ENCODE results near the gene TOB2. TPM values are rescaled to one million over a fixed set of nuclear protein-coding genes. Genes with fewer than 3 reads are reported as not detected.

TOB2 gene
- total and polyA plus RNA-seq, 8 donors: 38.9 to 62.6 (median 48.3) TPM

- Histone ChIP-seq H3K9me3 (no peaks in the 10 kb centered on the region), H3K27me3 (no peaks in the 10 kb centered on the region), H3K4me3 (peak overlapping the region; percentile 95 to 98), H3K4me1 (peaks cover 7 to 19% of the 10 kb centered on the region in 2 donors), H3K27ac (peak overlapping the region; percentile 99), H3K36me3 (peaks cover 0 to 7% of the 10 kb centered on the region in 2 donors)
- DNase-seq (peak; percentile 65 to 90 (median 81)), ATAC-seq (peak; percentile 38)
- intact Hi-C loops (cut with DNase I): no loop called here
- no peak for TF ChIP-seq CTCF (IDR thresholded peaks at IDR 0.05)
Measured at GRCh38 chr22:41447435-41448188, 1.0 kb upstream of the TOB2 start.

GRCh38 chr22:41446057-41446501 lies 522 bp downstream of the TOB2 start:
- Histone ChIP-seq H3K27me3 (no peaks in the 10 kb centered on the region), H3K9me3 (no peaks in the 10 kb centered on the region), H3K4me1 (peaks cover 7 to 31% of the 10 kb centered on the region in 2 donors), H3K27ac (peak overlapping the region; percentile 99), H3K36me3 (peaks cover 0 to 14% of the 10 kb centered on the region in 2 donors), H3K4me3 (peak overlapping the region; percentile 95 to 98)
- ATAC-seq (no peak), DNase-seq (peak in 3 of 4 donors; percentile 23 to 88 (median 46))
- no peak for TF ChIP-seq CTCF (IDR thresholded peaks at IDR 0.05)
- intact Hi-C loops (cut with DNase I): no loop called here

GRCh38 chr22:41445129-41446056 lies 1.2 kb downstream of the TOB2 start:
- Histone ChIP-seq H3K9me3 (no peaks in the 10 kb centered on the region), H3K4me3 (peak overlapping the region; percentile 95 to 98), H3K27ac (peak overlapping the region; percentile 99), H3K36me3 (peaks cover 0 to 21% of the 10 kb centered on the region in 2 donors), H3K27me3 (no peaks in the 10 kb centered on the region), H3K4me1 (peaks cover 7 to 31% of the 10 kb centered on the region in 2 donors)
- no peak for ATAC-seq
- DNase-seq: peak in 2 of 4 donors; percentile 21 to 28
- intact Hi-C loops (cut with DNase I): no loop called here
- TF ChIP-seq CTCF (IDR thresholded peaks at IDR 0.05): no peak

GRCh38 chr22:41444360-41445128 lies 2.1 kb downstream of the TOB2 start:
- intact Hi-C loops (cut with DNase I): no loop called here
- TF ChIP-seq CTCF (IDR thresholded peaks at IDR 0.05): no peak
- no peaks in the 10 kb centered on the region for H3K9me3 ChIP-seq
- DNase-seq: peak; percentile 95 to 99 (median 96)
- peak; percentile 65 for ATAC-seq
- H3K27ac ChIP-seq: peak overlapping the region; percentile 99
- peak overlapping the region; percentile 95 to 98 for H3K4me3 ChIP-seq
- peaks cover 7 to 35% of the 10 kb centered on the region in 2 donors for H3K4me1 ChIP-seq
- H3K27me3 ChIP-seq: no peaks in the 10 kb centered on the region
- H3K36me3 ChIP-seq: peaks cover 0 to 26% of the 10 kb centered on the region in 2 donors

Data from left lung (tissue), 10 donors.